Amniotic stem cell (primary cell): ENCODE data around the gene ANK3.
A peak's percentile ranks its signal among the peaks of the same experiment; 100 is the strongest.

Experiments
- DNase-seq: peaks from one replicate; lab custom pipeline; 2025; lab: John Stamatoyannopoulos, UW

Gene ANK3

GRCh38 chr10:60389413-60390025, at the start of gene ANK3:
Gene ANK3, minus strand, starts transcription at chr10:60389875. Its CDS starts 337 bp downstream, at chr10:60389538.
- no peak for DNase-seq

GRCh38 chr10:60434418-60435046, 44.9 kb upstream of the ANK3 start:
- peak; percentile 52 for DNase-seq

DNA sequence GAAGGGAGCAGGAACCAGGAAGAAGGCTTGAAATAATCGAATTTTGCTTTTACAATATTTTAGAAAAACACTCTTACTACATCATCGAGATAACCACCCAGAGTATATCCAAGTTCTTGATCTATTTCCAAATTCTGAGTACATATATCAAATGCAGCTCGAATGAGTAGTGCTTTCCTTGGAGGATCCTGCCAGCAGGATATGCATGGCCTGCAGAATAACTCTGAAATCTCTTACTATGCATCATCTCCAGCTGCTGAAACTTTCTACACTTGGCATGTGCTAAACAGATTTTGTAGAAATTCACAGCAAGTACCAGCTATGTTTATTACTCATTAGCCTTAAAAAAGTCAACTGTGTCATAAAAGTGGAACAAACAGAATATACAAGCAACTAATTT, 44.0 kb upstream of the ANK3 start:
- peak; percentile 34 for DNase-seq

DNA sequence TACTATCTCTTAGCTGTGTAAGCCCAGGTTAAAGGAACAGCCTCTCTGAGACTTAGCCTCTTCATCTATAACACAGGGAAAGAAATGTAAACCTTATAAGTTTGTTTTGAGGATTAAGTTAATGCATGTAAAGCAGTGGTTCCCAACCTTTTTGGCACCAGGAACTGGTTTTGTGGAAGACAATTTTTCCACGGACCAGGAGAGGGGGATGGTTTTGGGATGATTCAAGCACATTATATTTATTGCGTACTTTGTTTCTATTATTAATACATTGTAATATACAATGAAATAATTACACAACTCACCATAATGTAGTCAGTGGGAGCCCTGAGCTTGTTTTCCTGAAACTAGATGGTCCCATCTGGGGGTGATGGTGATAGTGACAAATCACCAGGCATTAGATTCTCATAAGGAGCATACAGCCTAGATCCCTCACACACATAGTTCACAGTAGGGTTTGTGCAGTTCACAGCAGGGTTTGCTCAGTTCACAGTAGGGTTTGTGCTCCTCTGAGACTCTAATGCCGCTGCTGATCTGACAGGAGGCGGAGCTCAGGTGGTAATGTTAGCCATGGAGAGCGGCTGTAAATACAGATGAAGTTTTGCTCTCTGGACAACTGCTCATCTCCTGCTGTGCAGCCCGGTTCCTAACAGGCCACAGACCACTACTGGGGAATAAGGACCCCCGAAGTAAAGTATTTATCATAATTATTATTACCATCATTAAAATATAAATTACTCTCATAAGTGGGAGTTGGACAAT, 41.3 kb upstream of the ANK3 start:
- no peak for DNase-seq

DNA sequence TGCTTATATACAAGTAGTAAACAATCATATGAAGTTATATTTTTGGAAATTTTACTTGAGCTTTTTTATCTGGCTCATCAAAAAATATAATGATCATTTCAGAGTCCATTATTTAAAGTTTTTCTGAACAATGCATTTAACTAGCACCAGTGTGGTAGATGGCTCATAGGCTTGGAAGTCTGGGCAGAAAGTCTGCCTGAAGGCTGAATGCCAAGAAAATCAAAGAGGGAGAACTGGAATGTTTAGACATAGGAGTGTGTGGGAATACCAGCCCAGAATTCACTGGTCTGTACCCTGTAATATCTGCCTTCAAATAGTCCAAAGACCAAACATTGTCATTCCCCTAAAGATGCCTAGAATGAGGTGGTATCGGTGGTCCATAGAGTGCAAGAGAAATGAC, 40.3 kb upstream of the ANK3 start:
- DNase-seq = no peak

DNA sequence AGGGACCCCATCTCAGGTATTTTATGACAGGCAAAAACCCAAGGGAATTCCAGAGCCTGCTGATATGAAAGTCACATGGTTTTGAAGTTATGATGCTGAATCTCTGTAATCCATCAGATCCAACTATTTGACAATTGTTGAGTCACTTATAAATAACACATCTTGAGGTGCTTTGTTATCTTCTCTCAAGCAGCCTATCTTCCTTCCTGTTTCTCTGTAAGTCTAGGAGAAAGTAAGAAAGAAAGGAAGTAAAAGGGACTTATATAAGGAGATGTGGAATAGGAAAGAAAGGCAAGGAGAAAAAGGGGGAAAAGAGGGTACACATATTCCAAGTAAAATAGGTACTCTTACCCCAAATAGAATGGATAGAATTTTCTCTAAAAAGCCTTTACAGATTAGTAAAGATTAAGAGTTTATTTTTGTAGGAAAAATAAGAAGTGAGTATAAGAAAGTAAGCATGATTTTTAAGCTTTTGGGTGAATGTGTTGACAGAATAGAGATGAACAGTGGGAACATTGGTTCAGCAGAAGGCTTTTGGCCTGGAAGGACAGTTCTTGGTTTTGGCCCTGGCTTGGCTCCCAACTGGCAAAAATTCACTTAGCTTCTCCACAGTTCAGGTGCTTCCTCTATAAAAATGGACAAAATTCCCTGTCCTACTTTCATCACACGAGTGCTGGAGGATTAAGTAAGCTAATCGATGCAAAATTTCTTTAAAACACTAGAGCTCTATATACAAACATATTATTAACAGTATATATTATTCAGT, 39.6 kb upstream of the ANK3 start:
- DNase-seq = no peak

- DNase-seq = no peak
These were observed 38.7 kb upstream of the ANK3 start for GRCh38 chr10:60428387-60428737.

- DNase-seq = no peak
These were observed 38.2 kb upstream of the ANK3 start for GRCh38 chr10:60427709-60428386.

- DNase-seq = no peak
These were observed 37.5 kb upstream of the ANK3 start for GRCh38 chr10:60427148-60427547.

DNA sequence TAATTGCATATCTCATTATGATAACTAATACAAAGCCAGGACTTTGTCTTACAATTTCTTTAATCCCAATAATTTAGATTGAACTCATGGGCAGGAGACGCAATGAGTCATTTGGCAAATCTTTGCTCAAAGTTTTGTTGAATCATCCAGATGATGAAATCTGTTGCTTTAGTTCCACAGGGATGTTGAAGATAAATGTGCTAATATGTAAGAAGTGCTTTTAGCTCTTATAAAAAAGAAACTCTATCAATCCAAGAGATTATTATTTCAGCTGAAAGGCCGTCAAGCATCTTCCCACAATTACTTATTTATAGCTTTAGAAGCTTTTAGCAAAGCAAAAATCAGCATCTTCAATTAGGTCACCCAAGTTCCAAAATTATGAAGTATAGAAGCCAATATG, 36.8 kb upstream of the ANK3 start:
- peak; percentile 45 for DNase-seq

DNA sequence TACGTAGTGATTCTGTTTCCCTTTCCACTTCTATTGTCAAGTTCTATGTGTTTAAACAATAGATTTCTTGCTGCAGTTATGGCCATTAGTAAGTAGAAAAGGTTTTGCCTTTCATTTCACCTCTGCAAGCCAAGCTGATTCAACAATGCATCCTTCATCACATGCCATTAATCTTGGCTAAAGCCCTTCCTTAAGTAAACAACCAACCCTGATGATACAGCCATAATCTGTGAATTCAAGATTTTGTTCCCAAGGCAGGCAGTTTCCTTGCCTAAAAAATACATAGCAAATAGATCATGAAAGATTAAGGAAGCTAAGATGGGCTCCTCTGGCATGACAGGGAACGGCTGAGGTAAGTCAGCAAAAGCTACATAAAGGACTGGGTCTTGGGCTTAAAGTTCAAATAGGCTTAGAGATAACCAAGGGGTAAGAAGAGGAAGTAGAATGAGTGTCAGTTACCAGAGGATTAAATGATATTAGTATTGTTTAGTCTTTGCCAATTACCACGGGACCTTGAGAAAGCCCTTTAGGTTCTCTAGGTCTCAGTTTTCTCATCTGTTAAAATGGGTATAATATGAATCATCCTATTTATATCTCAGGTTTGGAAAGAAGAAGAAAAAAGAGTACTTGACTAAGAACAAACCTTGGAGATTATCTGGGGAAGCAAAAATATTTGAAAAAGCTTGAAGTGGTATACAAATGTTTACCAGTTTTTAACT, 35.9 kb upstream of the ANK3 start:
- DNase-seq = no peak

- no peak for DNase-seq
These were observed 35.3 kb upstream of the ANK3 start for GRCh38 chr10:60424971-60425370.

GRCh38 chr10:60423920-60424319, 34.2 kb upstream of the ANK3 start:
- no peak for DNase-seq

DNA sequence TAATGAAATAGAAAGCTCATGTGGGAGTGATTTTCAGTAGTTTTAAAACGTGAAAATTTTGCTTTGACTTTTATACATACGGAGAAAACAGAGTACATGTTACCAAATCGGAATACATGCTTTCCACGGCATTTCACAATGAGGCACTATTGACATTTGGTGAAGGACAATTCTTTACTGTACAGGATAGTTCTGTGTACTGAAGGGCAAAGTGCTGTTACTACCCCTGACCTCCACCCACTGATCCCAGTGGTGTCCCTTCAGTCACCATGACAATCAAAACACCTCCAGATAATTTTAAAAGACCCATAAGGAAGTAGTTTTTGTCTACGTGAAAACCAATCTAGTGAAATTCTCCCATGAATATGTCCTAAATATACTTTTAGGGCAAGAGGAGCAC, 33.1 kb upstream of the ANK3 start:
- DNase-seq = no peak

- DNase-seq = no peak
These were observed 31.6 kb upstream of the ANK3 start for GRCh38 chr10:60420991-60421894.

DNA sequence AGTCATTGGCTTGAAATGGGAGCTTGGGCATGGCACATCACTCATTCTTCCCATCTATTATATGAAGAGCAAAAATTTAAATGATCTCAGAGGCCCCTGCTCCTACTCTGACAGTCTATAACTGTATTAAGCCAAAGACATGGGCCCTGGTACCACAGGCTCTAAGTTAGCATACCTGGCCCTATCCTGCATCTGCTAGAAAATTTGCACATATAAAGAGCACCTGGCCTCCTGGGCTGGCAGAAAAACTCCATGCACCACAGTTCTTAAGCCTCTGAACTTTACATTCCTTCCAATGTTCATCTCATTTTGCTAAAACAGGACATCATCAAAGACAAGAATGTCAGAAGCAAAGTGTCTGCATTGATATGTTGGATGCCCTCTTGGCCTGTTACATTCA, 29.6 kb upstream of the ANK3 start:
- no peak for DNase-seq

GRCh38 chr10:60417901-60418300, 28.2 kb upstream of the ANK3 start:
- no peak for DNase-seq

DNA sequence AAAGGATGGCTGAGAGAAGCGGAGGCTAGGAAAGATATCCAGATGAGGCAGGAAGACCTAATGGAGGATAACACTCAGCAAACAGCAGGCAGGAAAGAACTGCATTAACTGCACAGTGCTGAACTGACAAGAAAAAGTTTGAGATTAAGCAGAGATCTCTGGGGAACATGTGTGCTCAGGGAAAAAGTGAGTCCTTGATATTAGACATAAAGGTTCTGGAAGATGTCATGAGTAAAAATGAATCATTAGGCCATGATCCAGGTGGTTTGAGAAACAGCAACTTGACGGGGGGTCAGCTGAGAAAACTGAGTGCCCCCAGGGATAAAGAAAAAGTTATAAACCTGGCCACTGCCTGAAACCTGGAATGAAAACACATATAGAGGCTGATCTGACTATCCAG, 27.3 kb upstream of the ANK3 start:
- DNase-seq = no peak

DNA sequence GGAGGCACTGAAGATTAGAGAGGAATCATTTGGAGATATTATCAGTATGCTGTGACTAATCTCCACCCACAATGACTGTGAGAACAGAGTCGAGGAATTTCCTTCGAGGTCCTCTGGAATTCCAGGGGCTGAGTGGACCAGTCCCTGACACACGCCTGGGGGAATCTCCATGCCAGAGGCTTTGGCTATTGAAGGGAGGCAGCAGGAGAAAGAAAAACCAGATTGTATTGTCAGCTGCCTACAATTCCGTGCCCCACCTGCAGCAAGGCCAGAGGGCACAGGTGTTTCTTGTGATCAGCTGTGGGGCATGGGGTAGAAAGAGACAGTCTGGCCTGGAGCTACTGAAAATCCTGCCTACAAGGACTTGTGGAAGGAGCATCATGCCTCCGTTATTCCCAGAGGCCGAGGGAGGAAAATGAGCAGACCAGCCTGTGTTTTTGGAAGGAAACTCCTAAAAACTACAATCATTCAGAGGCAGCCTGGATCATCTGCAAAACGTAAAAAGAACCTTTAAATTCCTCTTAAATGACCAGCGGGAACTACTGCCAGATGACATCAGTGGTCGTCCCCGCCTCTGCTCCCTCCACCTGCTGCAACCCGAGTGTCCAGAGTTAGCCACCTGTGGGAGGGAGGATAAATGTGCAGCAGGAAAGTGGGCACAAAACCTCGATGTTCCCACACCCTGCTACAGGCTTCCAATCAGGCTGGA, 25.4 kb upstream of the ANK3 start:
- peak; percentile 72 for DNase-seq

DNA sequence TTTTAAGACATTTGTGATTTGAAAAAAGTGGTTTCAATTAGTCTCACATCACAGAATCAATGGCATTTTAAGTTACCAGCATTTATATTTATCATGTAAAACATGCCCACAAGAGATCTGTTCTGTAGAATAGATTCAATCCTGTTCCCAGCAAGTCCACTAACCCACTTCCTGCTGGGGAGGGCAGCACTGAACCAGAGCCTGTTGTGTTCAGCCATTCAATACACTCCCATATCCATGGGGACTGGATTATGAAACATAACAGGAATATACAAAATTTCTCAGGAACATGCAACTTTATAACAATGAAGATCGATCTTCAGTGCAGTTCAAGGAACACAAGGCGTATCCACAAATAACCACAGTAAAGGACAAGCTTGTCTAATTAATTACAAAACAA, 24.4 kb upstream of the ANK3 start:
- no peak for DNase-seq
